Activated T-cell treated with anti-CD3 and anti-CD28 coated beads, Interleukin-2, amount 50 U/mL, for 1 hour (primary cell): ENCODE results near the gene C5.
"Not testable (repeated sequence)": the region's sequence is repeated elsewhere in the genome, so short reads cannot be mapped to it uniquely, and the experiment has no call there.

Experiments
- DNase-seq: peaks from one replicate; pipeline ENCODE4 v3.0.0-alpha.2; 2020

Gene C5

DNA sequence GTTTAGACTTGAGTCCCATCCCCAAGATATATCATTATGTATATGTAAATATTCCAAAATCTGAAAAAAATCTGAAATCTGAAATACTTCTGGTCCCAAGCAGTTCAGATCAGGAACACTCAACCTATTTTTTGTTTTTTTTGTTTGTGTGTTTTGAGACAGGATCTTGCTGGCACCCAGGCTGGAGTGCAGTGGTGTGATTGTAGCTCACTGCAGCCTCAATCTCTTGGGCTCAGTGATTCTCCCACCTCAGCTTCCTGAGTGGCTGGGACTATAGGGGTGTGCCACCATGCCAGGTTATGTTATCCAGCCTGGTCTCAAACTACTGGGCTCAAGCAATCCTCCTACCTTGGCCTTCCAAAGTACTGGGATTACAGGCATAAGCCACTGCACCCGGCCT is 72.8 kb downstream of the C5 start:
- DNase-seq, result no peak

GRCh38 chr9:120974921-120975320 is 75.2 kb downstream of the C5 start:
- DNase-seq, result no peak

- DNase-seq, result no peak
These were observed 75.9 kb downstream of the C5 start for GRCh38 chr9:120974181-120974580.

- no peak for DNase-seq
These were observed 78.1 kb downstream of the C5 start for GRCh38 chr9:120971938-120972337.

DNA sequence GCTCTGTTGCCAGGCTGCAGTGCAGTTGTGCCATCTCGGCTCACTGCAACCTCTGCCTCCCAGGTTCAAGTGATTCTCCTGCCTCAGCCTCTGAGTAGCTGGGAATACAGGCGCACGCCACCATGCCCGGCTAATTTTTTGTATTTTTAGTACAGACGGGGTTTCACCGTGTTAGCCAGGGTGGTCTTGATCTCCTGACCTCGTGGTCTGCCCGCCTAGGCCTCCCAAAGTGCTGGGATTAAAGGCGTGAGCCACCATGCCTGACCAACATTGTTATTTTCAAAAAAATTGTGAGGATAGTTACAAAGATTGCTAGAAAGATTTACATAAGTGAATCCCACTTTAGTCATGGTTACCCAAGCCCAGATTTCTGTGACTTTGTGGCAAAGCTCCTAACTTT is 78.6 kb downstream of the C5 start:
- DNase-seq, result not testable (repeated sequence)

DNA sequence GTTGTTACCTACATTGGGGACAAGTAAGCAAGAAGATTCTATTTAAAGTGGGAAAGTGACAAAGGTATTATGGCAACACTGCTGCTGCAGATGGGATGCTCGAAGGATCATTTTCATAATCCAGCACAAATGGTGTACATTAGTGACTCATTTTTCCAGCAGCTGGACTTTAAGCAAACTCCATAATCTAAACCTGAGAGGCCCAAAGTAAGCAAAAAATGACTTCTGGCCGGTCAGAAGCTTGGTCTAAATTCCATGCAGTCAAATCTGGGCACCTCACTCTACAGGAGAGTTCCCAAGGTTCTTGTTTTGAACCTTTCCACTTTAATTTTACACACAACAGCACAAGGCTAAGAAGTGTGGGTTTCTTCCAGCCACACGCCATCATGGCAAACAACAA is 79.8 kb downstream of the C5 start:
- DNase-seq, result no peak

- DNase-seq, result no peak
These were observed 84.1 kb downstream of the C5 start for GRCh38 chr9:120966013-120966369.

DNA sequence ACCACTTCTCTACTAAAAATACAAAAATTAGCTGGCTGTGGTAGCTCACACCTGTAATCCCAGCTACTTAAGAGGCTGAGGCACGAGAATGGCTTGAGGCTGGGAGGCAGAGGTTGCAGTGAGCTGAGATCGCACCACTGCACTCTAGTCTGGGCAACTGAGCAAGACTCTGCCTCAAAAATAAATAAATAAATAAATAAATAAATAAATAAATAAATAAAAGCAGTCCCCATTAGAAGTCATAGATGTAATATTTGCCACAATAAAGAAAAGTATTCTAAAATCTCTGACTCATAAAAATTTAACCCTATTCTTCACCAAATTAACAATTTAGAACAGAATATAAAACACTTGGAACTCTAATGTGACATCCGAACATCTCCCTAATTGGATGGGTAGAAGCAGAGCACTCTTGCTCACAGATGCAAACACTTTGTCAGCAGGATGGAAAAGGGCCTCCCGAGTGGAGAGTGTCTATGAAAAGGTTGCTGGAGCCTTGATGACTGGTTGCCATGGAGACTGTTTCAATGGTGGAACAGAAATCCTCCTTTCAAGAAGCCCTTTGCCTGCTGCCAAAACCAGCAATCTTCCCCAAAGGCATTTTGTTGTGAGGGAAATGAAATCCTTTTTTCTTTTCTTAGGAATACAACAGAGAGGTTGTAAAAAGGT is 84.6 kb downstream of the C5 start:
- DNase-seq, result no peak

DNA sequence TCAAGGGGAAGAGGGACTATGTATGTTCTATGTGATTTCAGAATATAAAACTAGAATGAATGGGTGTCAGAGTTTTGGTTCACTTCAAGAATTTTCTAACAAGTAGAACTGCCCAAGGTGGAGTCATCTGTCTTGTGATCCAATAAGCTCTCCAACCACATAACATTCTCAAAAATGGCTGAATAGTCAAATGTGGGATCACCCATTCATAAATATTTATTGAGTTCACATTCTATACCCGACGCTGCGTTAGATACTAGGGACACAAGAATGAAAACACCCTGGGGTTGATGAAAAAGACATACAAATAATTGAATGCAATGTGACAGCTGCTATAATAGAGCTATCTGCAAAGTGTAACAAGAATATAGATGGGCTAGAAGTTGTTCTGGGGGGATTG is 88.1 kb downstream of the C5 start:
- DNase-seq, result no peak

DNA sequence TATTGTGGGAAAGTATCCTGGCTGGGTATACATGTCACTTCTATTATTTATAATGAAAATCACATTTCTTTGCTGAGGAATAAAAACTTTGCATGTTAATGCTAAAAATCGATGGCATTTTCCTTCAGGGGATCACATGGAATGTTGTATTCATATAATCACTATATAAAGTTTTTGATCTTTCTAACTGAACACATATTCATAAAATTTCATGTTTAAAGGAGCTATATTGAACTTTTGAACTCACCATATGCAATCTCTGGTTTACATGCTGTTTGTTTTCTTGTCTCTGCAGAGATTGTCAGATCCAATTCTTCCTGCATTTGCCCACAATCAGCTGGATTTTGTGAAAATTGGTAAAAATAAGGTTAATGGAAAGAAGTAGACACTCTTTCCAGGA is 90.1 kb downstream of the C5 start:
- DNase-seq, result no peak

DNA sequence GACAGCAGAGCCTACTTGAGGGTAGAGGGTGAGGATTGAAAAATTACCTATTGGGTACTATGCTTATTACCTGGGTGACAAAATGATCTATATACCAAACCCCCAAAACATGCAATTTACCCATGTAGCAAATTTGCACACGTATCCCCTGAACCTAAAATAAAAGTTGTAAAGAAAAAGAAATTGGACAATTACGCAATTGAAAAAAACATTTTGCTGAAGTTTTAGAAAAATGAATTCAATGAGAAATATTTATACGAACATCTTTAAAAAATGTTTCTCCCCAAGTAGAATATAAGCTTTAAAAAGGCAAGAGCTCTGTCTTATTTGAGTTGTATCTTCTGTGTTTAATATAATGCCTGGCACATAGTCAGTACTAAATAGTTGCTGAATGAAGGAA is 93.2 kb downstream of the C5 start:
- DNase-seq, result no peak

- no peak for DNase-seq
These were observed 98.0 kb downstream of the C5 start for GRCh38 chr9:120951960-120952618.

- DNase-seq, result no peak
These were observed 99.4 kb downstream of the C5 start for GRCh38 chr9:120950421-120951388.

GRCh38 chr9:120949290-120949689 is 100.8 kb downstream of the C5 start:
- DNase-seq, result no peak

GRCh38 chr9:120948824-120949223 is 101.3 kb downstream of the C5 start:
- no peak for DNase-seq

DNA sequence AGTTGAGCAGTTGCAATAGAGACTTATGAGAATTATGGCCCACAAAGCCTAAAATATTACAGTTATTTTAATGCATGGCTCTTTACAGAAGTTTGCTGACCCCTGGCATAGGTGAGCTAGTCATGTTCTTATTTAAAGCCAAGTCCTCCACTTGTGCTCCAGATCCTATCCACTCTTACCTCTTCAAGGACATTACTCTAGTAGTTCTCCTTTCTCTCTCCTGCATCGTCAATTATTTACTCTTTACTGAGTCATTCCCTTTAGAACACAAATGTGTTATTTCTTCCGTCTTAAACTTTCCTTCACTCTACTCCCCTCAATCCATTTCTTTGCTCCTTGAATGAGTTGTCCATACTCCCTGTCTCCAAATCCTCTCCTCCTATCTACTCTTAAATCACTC is 102.9 kb downstream of the C5 start:
- DNase-seq, result no peak

DNA sequence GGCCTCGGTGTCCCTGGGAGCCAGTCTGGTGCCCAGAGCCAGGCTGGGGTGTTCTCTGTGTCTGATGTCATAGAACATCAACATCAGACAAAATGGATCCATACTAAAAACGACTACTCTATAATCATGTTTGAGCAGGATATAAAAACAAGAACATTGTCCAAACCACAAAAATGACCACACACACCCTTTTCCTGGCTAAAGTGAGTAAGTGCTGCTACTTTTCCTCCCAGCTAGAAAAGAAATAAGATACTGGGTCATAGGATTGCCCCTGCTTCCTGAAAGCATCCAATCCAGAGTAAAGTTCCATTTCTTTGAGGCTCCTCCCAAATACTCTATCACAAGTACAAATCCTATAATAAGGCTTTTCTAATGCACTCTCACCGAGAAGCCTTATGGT is 103.8 kb downstream of the C5 start:
- DNase-seq, result no peak

DNA sequence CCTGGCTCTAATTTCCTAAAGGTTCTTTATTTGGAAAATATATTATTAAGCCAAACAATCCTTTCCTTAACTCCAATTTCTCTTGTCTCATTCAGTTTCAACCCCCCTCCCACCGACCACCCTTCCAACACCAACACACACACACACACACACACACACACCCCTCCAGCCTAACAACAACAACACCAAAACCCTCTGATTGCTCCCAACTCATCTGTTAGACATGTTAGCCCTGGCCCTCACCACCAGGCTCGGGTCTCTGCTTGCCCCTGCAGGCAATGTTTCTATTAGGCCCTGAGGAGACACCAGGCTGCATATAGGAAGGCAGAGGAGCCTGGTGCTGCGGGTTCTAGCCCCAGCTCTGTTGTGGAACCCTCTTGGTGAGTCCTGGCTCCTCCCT is 105.1 kb downstream of the C5 start:
- DNase-seq, result no peak

DNA sequence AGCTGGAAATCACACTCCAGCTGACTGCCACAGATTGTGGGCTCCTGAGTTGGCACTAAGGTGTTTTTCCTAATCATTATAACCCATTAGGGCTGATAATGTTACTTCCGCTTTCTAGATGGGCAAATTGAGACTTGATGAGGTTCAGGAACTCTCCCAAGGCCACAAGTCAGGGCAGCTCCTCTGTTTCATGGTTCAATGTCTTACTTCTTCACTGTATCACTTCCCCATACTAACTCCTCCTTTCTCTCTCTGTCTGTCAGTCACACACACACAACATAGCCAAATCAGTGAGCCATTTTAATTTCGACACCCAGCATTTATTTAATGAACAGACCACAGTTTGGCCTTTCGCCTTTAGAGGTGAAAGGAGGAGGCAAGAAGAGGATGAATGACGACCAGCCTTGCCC is 105.6 kb downstream of the C5 start:
- DNase-seq, result no peak

GRCh38 chr9:120942186-120943001 is 107.7 kb downstream of the C5 start:
- no peak for DNase-seq

GRCh38 chr9:120941046-120941770 is 108.9 kb downstream of the C5 start:
- DNase-seq, result no peak

GRCh38 chr9:120940573-120940972 is 109.5 kb downstream of the C5 start:
- no peak for DNase-seq
